HG02885 (cell line): ENCODE data around the gene DEXI.

Source experiments
- ATAC-seq: cut with Tn5 transposase; IDR thresholded peaks from one replicate; pipeline ENCODE4 v1.9.1; 2021; ENCODE audit warnings: mild to moderate bottlenecking; ENCODE audit not compliant: unreplicated experiment, poor library complexity

DEXI gene

GRCh38 chr16:10944249-10945064 lies 2.2 kb upstream of the DEXI start, which contains the start of gene CLEC16A:
TSS of gene CLEC16A (plus strand) at chr16:10944564. CDS start at chr16:10944718, 154 bp downstream.
- peak; percentile 73 for ATAC-seq

GRCh38 chr16:10943064-10943353 lies 741 bp upstream of the DEXI start:
- ATAC-seq = no peak

GRCh38 chr16:10941935-10942351 lies 325 bp downstream of the DEXI start:
- ATAC-seq = peak; percentile 3

- no peak for ATAC-seq
These were observed 938 bp downstream of the DEXI start for GRCh38 chr16:10941127-10941933.

GRCh38 chr16:10940501-10941079 lies 1.7 kb downstream of the DEXI start:
- no peak for ATAC-seq

GRCh38 chr16:10939649-10940234 lies 2.5 kb downstream of the DEXI start:
- ATAC-seq = no peak

- no peak for ATAC-seq
These were observed 3.2 kb downstream of the DEXI start for GRCh38 chr16:10938796-10939648.

GRCh38 chr16:10938321-10938720 lies 3.9 kb downstream of the DEXI start:
- no peak for ATAC-seq

- no peak for ATAC-seq
These were observed 5.0 kb downstream of the DEXI start for GRCh38 chr16:10937068-10937859.

GRCh38 chr16:10936272-10936984 lies 5.8 kb downstream of the DEXI start:
- no peak for ATAC-seq

- ATAC-seq = no peak
These were observed 6.9 kb downstream of the DEXI start for GRCh38 chr16:10935226-10935915.

- ATAC-seq = no peak
These were observed 7.8 kb downstream of the DEXI start for GRCh38 chr16:10934325-10935107.

GRCh38 chr16:10933865-10934264 lies 8.4 kb downstream of the DEXI start:
- no peak for ATAC-seq

GRCh38 chr16:10932959-10933710 lies 9.1 kb downstream of the DEXI start:
- no peak for ATAC-seq

GRCh38 chr16:10931977-10932632 lies 10.2 kb downstream of the DEXI start:
- ATAC-seq = no peak

- ATAC-seq = no peak
These were observed 11.1 kb downstream of the DEXI start for GRCh38 chr16:10931134-10931533.
